Measurements from ENCODE around the gene DHRS9.

The DHRS9 gene

GRCh38 chr2:169141713-169142352 is 72.5 kb downstream of the DHRS9 start:
- CTCF ChIA-PET: interaction anchor here (0.8 to 7.5 kb wide), 22 partner anchors 8 to 255 kb away, joined by 3 to 147 read pairs (median 5); no protein-coding TSS in a partner anchor
- no peaks in the 10 kb centered on the region for H3K36me3 Mint-ChIP-seq

DNA sequence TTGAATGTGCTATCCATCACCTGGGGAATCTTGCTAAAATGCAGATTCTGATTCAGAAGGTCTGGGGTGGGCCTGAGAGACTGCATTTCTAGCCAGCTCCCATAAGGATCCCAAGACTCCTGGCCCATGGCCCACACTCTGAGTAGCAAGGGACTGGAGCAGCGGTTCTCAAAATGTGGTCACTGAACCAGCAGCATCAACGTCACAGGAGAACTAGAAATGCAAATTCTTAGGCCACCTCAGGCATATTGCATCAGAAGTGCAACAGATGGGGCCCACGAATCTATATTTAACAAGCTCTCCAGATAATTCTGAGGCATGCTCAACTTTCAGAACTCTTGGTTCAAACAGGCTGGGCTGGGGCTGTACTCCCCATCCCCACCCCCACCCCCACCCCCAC is 74.6 kb downstream of the DHRS9 start:
- Mint-ChIP-seq H3K9me3 (no peaks in the 10 kb centered on the region), H3K4me3 (no peak overlapping the region), H3K27ac (no peak overlapping the region), H3K36me3 (no peaks in the 10 kb centered on the region), H3K27me3 (peaks cover 3% of the 10 kb centered on the region), H3K4me1 (no peaks in the 10 kb centered on the region)
- DNase-seq: no peak
- CTCF ChIA-PET: interaction anchor here (0.9 to 7.5 kb wide), 5 partner anchors 9 to 185 kb away, joined by 3 to 147 read pairs (median 5); no protein-coding TSS in a partner anchor

More at GRCh38 chr2:169141713-169142352, 72.5 kb downstream of the DHRS9 start:
- Mint-ChIP-seq H3K9me3 (no peaks in the 10 kb centered on the region), H3K4me1 (no peaks in the 10 kb centered on the region), H3K27me3 (peaks cover 3% of the 10 kb centered on the region), H3K4me3 (no peak overlapping the region), H3K27ac (no peak overlapping the region)
- peak; percentile 68 for DNase-seq

Data from activated naive CD4-positive, alpha-beta T cell treated with anti-CD3 and anti-CD28 coated beads, Interleukin-2, amount 10 ng/mL, durations not matched to agents 7 days and 5 days (primary cell).